Measurements from ENCODE around the gene HIBCH. TPM values are rescaled to one million over a fixed set of nuclear protein-coding genes. Genes with fewer than 3 reads are reported as not detected.

Gene HIBCH
- total RNA-seq, 1 donor from 2014 or later, result 33.7 TPM

- Mint-ChIP-seq H3K9me3 (peaks cover 2% of the 10 kb centered on the region), H3K4me1 (peaks cover 4% of the 10 kb centered on the region), H3K27ac (ENCODE audit: unreplicated experiment) (no peak overlapping the region), H3K4me3 (no peak overlapping the region), H3K36me3 (ENCODE audit: low read depth) (no peaks in the 10 kb centered on the region), H3K27me3 (ENCODE audit: low read depth) (no peaks in the 10 kb centered on the region)
- TF ChIP-seq, protein P1, sequence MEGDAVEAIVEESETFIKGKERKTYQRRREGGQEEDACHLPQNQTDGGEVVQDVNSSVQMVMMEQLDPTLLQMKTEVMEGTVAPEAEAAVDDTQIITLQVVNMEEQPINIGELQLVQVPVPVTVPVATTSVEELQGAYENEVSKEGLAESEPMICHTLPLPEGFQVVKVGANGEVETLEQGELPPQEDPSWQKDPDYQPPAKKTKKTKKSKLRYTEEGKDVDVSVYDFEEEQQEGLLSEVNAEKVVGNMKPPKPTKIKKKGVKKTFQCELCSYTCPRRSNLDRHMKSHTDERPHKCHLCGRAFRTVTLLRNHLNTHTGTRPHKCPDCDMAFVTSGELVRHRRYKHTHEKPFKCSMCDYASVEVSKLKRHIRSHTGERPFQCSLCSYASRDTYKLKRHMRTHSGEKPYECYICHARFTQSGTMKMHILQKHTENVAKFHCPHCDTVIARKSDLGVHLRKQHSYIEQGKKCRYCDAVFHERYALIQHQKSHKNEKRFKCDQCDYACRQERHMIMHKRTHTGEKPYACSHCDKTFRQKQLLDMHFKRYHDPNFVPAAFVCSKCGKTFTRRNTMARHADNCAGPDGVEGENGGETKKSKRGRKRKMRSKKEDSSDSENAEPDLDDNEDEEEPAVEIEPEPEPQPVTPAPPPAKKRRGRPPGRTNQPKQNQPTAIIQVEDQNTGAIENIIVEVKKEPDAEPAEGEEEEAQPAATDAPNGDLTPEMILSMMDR (conservative IDR thresholded peaks at IDR 0.05), result no peak
- no peak for DNase-seq (ENCODE audit: low read depth, low spot score)
Measured at GRCh38 chr2:190334479-190335224, 15.0 kb upstream of the HIBCH start.

- Mint-ChIP-seq H3K27me3 (ENCODE audit: low read depth) (no peaks in the 10 kb centered on the region), H3K4me1 (peaks cover 4% of the 10 kb centered on the region), H3K4me3 (no peak overlapping the region), H3K9me3 (peaks cover 2% of the 10 kb centered on the region), H3K36me3 (ENCODE audit: low read depth) (no peaks in the 10 kb centered on the region), H3K27ac (ENCODE audit: unreplicated experiment) (no peak overlapping the region)
- DNase-seq (ENCODE audit: low read depth, low spot score), result no peak
- TF ChIP-seq, protein P1 (conservative IDR thresholded peaks at IDR 0.05), result no peak
Measured at GRCh38 chr2:190333928-190334327, 14.3 kb upstream of the HIBCH start.

- H3K4me3 Mint-ChIP-seq, result no peak overlapping the region
- TF ChIP-seq, protein P1 (conservative IDR thresholded peaks at IDR 0.05), result no peak
- peaks cover 2% of the 10 kb centered on the region for H3K9me3 Mint-ChIP-seq
- DNase-seq (ENCODE audit: low read depth, low spot score), result no peak
- no peaks in the 10 kb centered on the region for H3K36me3 Mint-ChIP-seq (ENCODE audit: low read depth)
- peaks cover 4% of the 10 kb centered on the region for H3K4me1 Mint-ChIP-seq
- no peak overlapping the region for H3K27ac Mint-ChIP-seq (ENCODE audit: unreplicated experiment)
- H3K27me3 Mint-ChIP-seq (ENCODE audit: low read depth), result no peaks in the 10 kb centered on the region
Measured at GRCh38 chr2:190333395-190333794, 13.8 kb upstream of the HIBCH start.

DNA sequence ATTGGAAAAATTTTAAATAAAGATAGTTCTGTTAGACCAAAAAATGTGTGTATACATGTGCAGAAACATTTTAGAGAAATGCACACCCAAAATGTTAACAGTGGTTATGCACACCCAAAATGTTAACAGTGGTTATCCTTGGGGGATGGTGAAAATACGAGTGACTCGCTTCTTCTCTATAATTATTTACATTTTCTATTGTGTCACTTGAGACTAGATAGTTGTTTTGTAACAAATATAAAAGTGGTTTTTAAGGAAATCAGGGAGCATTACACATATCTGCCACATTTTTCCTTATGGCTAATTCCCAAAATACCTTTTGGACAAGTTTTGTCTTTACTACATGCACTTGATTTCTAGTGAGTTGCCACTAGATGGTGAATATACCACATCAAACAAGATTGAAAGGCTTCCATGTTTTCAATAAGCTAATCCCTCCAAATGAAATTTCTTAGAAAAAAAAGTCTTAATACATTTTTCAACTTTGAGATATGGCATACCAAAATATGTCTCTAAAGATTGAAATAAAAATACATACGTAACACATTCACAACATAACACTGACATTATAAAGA is 9.0 kb upstream of the HIBCH start:
- no peak overlapping the region for H3K4me3 Mint-ChIP-seq
- TF ChIP-seq, protein P1 (conservative IDR thresholded peaks at IDR 0.05), result peak; percentile 25
- H3K4me1 Mint-ChIP-seq, result no peaks in the 10 kb centered on the region
- peaks cover 2% of the 10 kb centered on the region for H3K9me3 Mint-ChIP-seq
- no peak for DNase-seq (ENCODE audit: low read depth, low spot score)
- H3K36me3 Mint-ChIP-seq (ENCODE audit: low read depth), result no peaks in the 10 kb centered on the region
- H3K27ac Mint-ChIP-seq (ENCODE audit: unreplicated experiment), result no peak overlapping the region
- H3K27me3 Mint-ChIP-seq (ENCODE audit: low read depth), result peaks cover 3% of the 10 kb centered on the region

DNA sequence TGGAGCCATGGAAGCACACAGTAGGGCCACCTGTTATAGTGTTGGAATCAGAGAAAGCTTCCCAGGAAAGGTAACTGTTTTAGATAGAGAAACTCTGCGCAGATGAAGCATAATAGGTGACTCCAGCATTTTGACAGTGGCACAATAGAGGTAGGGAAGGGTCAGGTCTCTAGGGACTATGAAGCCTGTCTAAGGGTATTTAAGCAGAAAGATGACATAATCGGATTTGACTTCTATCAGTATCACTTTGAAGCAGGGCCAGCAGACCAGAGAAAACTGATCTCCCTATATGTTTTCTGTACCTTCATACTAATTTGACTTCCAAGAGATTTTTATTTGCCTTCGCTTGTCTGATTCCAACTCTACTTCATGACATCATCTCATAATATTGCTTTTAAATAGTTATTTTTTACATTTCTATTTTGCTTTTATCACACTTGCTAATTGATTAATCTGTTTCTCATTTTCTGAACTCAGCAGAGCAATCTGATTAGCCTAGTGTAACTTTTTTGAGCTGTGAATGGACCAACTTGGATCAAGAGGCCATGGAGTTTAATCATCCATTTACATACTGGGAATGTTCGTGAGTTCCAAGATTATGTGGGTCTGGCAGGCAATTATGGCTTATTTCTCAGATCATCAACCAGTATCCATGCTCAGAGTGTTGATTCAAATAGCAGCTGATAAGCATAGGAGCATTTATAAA is 8.4 kb upstream of the HIBCH start:
- Mint-ChIP-seq H3K4me3 (no peak overlapping the region), H3K27ac (ENCODE audit: unreplicated experiment) (no peak overlapping the region)
- TF ChIP-seq, protein P1 (conservative IDR thresholded peaks at IDR 0.05), result no peak

More for the DNA sequence above, 8.4 kb upstream of the HIBCH start:
- no peaks in the 10 kb centered on the region for H3K36me3 Mint-ChIP-seq (ENCODE audit: low read depth)
- peaks cover 2% of the 10 kb centered on the region for H3K9me3 Mint-ChIP-seq
- no peaks in the 10 kb centered on the region for H3K4me1 Mint-ChIP-seq
- H3K27me3 Mint-ChIP-seq (ENCODE audit: low read depth), result peaks cover 3% of the 10 kb centered on the region
- DNase-seq (ENCODE audit: low read depth, low spot score), result no peak

Measured in neural crest cell (in vitro differentiated cells).